AG09319 (cell line): Measurements from ENCODE around the gene CYBRD1.

Experiments used
- DNase-seq: peaks from one replicate; pipeline ENCODE4 v3.0.0-alpha.2; 2010; ENCODE audit warnings: low read depth; ENCODE audit errors: extremely low read depth
- TF ChIP-seq, protein P1 (sequence below): IDR thresholded peaks from 2 replicates; pipeline ENCODE4 v1.5.1; 2011; ENCODE audit warnings: low read depth, mild to moderate bottlenecking, inconsistent platforms, low read length, moderate library complexity

CYBRD1 gene

DNA sequence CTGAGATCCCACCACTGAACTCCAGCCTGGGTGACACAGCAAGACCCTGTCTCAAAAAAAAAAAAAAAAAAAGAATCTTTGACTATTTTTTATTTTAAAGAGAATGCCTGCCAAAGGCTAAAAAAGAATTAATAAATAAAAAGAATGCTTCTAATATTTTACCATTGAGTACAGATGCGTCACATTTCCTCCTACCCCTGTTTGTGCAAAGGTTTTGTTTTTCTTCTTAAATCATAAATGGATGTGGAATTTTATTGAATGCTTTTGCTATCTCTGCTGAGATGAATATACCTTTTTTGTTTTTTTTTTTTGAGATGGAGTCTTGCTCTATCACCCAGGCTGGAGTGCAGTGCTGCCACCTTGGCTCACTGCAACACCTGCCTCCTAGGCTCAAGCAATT is 22.8 kb downstream of the CYBRD1 start:
- TF ChIP-seq, protein P1, sequence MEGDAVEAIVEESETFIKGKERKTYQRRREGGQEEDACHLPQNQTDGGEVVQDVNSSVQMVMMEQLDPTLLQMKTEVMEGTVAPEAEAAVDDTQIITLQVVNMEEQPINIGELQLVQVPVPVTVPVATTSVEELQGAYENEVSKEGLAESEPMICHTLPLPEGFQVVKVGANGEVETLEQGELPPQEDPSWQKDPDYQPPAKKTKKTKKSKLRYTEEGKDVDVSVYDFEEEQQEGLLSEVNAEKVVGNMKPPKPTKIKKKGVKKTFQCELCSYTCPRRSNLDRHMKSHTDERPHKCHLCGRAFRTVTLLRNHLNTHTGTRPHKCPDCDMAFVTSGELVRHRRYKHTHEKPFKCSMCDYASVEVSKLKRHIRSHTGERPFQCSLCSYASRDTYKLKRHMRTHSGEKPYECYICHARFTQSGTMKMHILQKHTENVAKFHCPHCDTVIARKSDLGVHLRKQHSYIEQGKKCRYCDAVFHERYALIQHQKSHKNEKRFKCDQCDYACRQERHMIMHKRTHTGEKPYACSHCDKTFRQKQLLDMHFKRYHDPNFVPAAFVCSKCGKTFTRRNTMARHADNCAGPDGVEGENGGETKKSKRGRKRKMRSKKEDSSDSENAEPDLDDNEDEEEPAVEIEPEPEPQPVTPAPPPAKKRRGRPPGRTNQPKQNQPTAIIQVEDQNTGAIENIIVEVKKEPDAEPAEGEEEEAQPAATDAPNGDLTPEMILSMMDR: no peak
- DNase-seq: no peak

DNA sequence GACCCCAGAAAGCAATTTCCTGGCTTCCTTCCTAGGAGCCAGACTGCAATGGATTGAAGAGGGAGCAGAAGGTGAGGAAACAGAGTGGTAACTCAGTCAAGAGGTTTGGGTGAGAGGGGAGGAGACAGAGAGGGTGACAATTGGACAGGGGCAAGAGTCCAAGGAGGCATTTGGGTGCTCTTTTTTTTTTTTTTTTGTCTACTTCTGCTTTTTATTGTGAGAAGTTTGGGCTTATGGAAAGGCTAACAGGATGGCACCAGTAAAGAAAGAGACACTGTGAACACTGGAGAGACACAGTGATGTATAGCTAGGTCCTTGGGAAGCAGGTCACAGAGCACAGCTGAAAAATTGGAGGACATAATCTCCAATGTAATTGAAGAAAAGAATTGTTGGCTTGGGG is 25.0 kb downstream of the CYBRD1 start:
- TF ChIP-seq, protein P1: no peak
- DNase-seq: no peak

GRCh38 chr2:171547720-171548119 is 25.4 kb downstream of the CYBRD1 start:
- TF ChIP-seq, protein P1: no peak
- no peak for DNase-seq

DNA sequence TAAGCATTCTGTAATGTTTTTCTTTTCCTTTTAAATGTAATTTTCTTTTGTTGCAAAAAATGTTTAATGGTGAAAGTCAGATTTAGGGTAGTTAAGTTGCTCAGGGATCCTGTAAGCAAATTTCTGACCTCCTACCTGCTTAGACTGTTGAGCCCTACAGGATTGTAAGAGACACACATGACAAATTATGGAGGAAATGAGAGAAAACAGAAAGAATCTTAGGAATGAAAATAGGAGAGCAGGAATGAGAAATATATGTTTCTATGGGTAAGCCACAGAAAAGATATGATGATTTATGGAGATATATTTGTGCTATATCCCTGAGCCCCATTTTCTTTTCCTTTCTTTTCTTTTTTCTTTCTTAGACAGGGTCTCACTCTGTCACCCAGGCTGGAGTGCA is 28.3 kb downstream of the CYBRD1 start:
- DNase-seq: no peak
- TF ChIP-seq, protein P1: no peak

DNA sequence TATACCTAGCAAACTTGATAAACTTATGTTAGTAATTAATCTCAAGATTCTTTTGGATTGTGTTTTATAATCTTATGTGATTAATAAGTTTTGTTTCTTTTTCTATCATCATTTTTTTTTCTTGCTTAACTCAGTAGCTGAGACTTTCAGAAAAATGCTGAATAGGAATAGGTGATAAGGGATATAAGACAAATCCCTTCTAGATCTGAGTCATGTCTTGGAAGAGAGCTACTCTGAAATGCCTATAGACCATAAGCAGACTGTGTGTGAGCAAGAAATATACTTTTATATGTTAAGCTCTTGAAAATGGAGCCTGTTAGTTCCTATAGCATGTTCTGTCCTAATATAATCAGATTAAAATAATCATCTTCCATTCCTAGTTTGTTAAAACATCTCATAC is 29.6 kb downstream of the CYBRD1 start:
- TF ChIP-seq, protein P1: no peak
- no peak for DNase-seq

GRCh38 chr2:171553236-171553635 is 31.0 kb downstream of the CYBRD1 start:
- DNase-seq: no peak
- TF ChIP-seq, protein P1: no peak

DNA sequence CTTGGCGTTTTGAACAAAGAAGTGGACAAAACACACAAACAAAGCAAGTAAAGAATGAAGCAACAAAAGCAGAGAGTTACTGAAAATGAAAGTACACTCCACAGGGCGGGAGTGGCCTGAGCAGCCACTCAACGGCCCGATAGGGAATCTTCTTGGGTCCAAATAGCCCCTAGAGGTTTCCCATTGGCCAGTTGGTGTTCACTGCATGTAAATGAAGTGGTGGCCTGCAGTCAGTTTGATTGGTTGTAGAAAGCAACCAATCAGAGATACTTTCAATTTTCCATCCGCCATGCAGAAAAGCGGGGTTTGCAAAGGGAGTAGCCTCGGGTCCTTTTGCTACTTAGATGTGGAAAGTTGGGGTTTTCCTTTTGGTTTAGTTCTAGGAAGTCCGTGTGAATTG is 31.6 kb downstream of the CYBRD1 start:
- peak; percentile 83 for DNase-seq
- TF ChIP-seq, protein P1: no peak
